WERI-Rb-1 (cell line): Measurements from ENCODE around the gene KCNIP2.
A peak's percentile ranks its signal among the peaks of the same experiment; 100 is the strongest.

ENCODE experiments used
- DNase-seq: peaks from one replicate; pipeline ENCODE4 v3.0.0-alpha.2; 2020
- H3K27ac ChIP-seq: fragments of 250-450 bp; sonication (Bioruptor Pico); 2 replicates; pipeline ENCODE4 v1.5.1; 2020; ENCODE audit warnings: mild to moderate bottlenecking, moderate library complexity
- H3K27me3 ChIP-seq: fragments of 250-450 bp; sonication (Bioruptor Pico); 2 replicates; pipeline ENCODE4 v1.5.1; 2021; ENCODE audit warnings: mild to moderate bottlenecking, low read depth, moderate library complexity; ENCODE audit not compliant: insufficient read depth, severe bottlenecking
- H3K36me3 ChIP-seq: fragments of 250-450 bp; sonication (Bioruptor Pico); 2 replicates; pipeline ENCODE4 v1.5.1; 2020; ENCODE audit warnings: mild to moderate bottlenecking, moderate library complexity
- H3K4me3 ChIP-seq: 2 replicates; pipeline ENCODE4 v1.5.1; 2011; ENCODE audit warnings: low read depth, mild to moderate bottlenecking, control low read depth, low read length
- H3K9me3 ChIP-seq: fragments of 250-450 bp; sonication (Bioruptor Pico); 2 replicates; pipeline ENCODE4 v1.5.1; 2021; ENCODE audit warnings: mild to moderate bottlenecking, moderate library complexity; ENCODE audit not compliant: severe bottlenecking
- CTCF ChIP-seq: IDR thresholded peaks from 2 replicates; pipeline ENCODE4 v1.5.1; 2011; ENCODE audit warnings: low read depth, mild to moderate bottlenecking, control low read depth, inconsistent platforms, low read length

Gene KCNIP2

GRCh38 chr10:101875068-101875688 is 31.6 kb upstream of the KCNIP2 start:
- Histone ChIP-seq H3K9me3 (no peaks in the 10 kb centered on the region), H3K36me3 (no peaks in the 10 kb centered on the region; the same call in 1 of the 2 replicates), H3K4me3 (no peak overlapping the region), H3K27ac (peak overlapping the region; percentile 16; the same call in 1 of the 2 replicates), H3K27me3 (no peaks in the 10 kb centered on the region)
- TF ChIP-seq CTCF: no peak
- DNase-seq: no peak

GRCh38 chr10:101874252-101874651 is 30.7 kb upstream of the KCNIP2 start:
- no peak for DNase-seq
- Histone ChIP-seq H3K36me3 (no peaks in the 10 kb centered on the region; the same call in 1 of the 2 replicates), H3K27ac (no peak overlapping the region), H3K27me3 (no peaks in the 10 kb centered on the region), H3K4me3 (no peak overlapping the region), H3K9me3 (no peaks in the 10 kb centered on the region)
- TF ChIP-seq CTCF: no peak

DNA sequence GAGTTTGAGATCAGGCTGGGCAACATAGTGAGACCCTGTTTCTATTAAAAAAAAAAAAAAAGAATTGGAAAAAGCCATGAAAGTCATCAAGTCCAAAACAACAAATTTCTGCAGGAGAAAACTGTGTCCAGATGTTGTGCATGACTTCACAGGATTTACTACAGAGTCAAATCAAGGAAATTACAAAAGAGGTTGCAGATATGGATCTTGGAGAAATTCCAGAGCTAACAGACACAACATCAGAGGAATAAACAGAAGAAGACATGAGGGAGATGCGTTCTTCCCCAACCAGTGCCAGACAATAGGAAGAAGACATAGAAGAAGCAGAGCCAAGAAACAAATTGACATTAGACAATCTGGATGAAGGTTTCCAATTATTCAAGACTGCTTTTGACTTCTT is 24.3 kb upstream of the KCNIP2 start:
- H3K27me3 ChIP-seq: no peaks in the 10 kb centered on the region
- DNase-seq: no peak
- no peak overlapping the region for H3K27ac ChIP-seq
- H3K4me3 ChIP-seq: no peak overlapping the region
- no peak for TF ChIP-seq CTCF
- no peaks in the 10 kb centered on the region for H3K9me3 ChIP-seq
- H3K36me3 ChIP-seq: no peaks in the 10 kb centered on the region; the same call in none of the 2 replicates

GRCh38 chr10:101859530-101859929 is 15.9 kb upstream of the KCNIP2 start:
- Histone ChIP-seq H3K36me3 (no peaks in the 10 kb centered on the region; the same call in 1 of the 2 replicates), H3K9me3 (peaks cover 4% of the 10 kb centered on the region), H3K4me3 (no peak overlapping the region), H3K27ac (no peak overlapping the region), H3K27me3 (no peaks in the 10 kb centered on the region)
- no peak for DNase-seq
- no peak for TF ChIP-seq CTCF

DNA sequence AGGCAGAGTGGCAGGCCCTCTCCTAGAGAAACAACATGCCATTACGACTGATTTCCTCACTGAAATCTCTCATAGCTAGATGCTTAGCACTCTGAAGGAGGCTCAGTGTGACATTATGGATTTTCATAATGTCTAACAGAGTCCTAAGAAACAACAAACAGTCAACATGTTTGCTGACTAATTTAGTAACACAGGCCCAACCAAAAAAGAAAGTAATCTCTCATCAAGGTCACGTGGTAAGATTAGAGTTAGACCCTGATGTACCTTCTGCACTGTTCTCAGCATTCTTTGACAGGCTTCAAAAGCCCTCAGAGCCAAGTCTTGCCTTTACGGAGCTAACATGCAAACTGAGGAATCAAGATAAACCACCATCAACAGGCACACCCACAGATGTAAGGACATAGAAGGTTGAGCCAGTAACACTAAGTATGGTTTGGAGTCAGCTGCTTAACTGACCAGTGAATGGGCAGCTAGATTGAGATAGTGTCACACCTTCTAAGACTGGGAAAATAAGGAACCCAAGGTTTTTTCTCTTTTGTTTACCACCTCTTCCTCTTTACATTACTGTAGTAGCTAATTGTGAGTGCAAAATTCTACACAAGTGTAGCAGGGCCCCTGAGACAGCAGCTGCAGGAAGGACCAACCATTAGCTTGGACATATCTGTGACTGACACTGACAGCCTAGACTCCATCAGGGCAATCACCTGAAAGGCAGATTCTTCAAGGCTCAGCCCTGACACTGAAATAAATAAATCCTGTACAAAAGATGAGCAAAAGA is 15.3 kb upstream of the KCNIP2 start:
- Histone ChIP-seq H3K27ac (no peak overlapping the region), H3K9me3 (peaks cover 4% of the 10 kb centered on the region), H3K27me3 (no peaks in the 10 kb centered on the region), H3K4me3 (no peak overlapping the region), H3K36me3 (no peaks in the 10 kb centered on the region; the same call in 1 of the 2 replicates)
- TF ChIP-seq CTCF: no peak
- DNase-seq: no peak
